DND-41 (cell line): ENCODE data around the gene PLCB3.

ENCODE experiments used
- ATAC-seq: fragments of 200-7000 bp; cut with Tn5 transposase; 3 replicates; pipeline ENCODE4 v1.9.1; 2021; ENCODE audit warnings: low read depth; ENCODE audit not compliant: insufficient read depth
- DNase-seq: peaks from one replicate; pipeline ENCODE4 v3.0.0-alpha.2; 2020
- H2AFZ ChIP-seq: 2 replicates; pipeline ENCODE4 v1.6.0; 2012; ENCODE audit warnings: low read depth, low read length
- H3K27ac ChIP-seq: 2 replicates; pipeline ENCODE4 v1.5.1; 2012; ENCODE audit warnings: low read length, inconsistent platforms
- H3K27me3 ChIP-seq: fragments of 200-600 bp; sonication (generic); 2 replicates; pipeline ENCODE4 v1.6.0; 2012; ENCODE audit warnings: low read length, mild to moderate bottlenecking, inconsistent platforms; ENCODE audit not compliant: insufficient read depth, poor library complexity
- H3K36me3 ChIP-seq: 2 replicates; pipeline ENCODE4 v1.5.1; 2012; ENCODE audit warnings: low read length, inconsistent platforms; ENCODE audit not compliant: insufficient read depth
- H3K4me1 ChIP-seq: 2 replicates; pipeline ENCODE4 v1.5.1; 2012; ENCODE audit warnings: mild to moderate bottlenecking, low read length; ENCODE audit not compliant: insufficient read depth
- H3K4me2 ChIP-seq: 2 replicates; pipeline ENCODE4 v1.6.0; 2012; ENCODE audit warnings: mild to moderate bottlenecking, moderate library complexity, low read length, inconsistent platforms; ENCODE audit not compliant: insufficient read depth
- H3K4me3 ChIP-seq, 2 experiments: fragments of 200-600 bp in 1 of 2; shearing (Covaris generic) in 1 of 2; 2 replicates each; pipeline ENCODE4 v1.5.1; 2012 to 2016; ENCODE audit warnings: inconsistent platforms in 2 of 2, low read length in 2 of 2, mild to moderate bottlenecking in 2 of 2, low read depth in 1 of 2, moderate library complexity in 1 of 2
- H3K79me2 ChIP-seq: 2 replicates; pipeline ENCODE4 v1.6.0; 2012; ENCODE audit warnings: low read length, inconsistent platforms; ENCODE audit not compliant: insufficient read depth
- H3K9ac ChIP-seq: 2 replicates; pipeline ENCODE4 v1.6.0; 2012; ENCODE audit warnings: low read depth, mild to moderate bottlenecking, inconsistent platforms, low read length, moderate library complexity
- H3K9me3 ChIP-seq: 2 replicates; pipeline ENCODE4 v1.5.1; 2012; ENCODE audit warnings: low read length, moderate library complexity, mild to moderate bottlenecking, inconsistent platforms; ENCODE audit not compliant: insufficient read depth, severe bottlenecking
- H4K20me1 ChIP-seq: 2 replicates; pipeline ENCODE4 v1.6.0; 2012; ENCODE audit warnings: low read length; ENCODE audit not compliant: insufficient read depth
- EZH2 ChIP-seq: IDR thresholded peaks from 3 replicates; pipeline ENCODE4 v1.6.1; 2012; ENCODE audit warnings: borderline replicate concordance, low read depth, mild to moderate bottlenecking, moderate library complexity, low read length, inconsistent platforms; ENCODE audit not compliant: severe bottlenecking
- TF ChIP-seq, protein P1 (sequence below): IDR thresholded peaks from 2 replicates; pipeline ENCODE4 v1.5.1; 2012; ENCODE audit warnings: borderline replicate concordance, low read length, moderate library complexity, mild to moderate bottlenecking; ENCODE audit not compliant: poor library complexity, severe bottlenecking; ENCODE audit errors: extremely low read depth

The PLCB3 gene

DNA sequence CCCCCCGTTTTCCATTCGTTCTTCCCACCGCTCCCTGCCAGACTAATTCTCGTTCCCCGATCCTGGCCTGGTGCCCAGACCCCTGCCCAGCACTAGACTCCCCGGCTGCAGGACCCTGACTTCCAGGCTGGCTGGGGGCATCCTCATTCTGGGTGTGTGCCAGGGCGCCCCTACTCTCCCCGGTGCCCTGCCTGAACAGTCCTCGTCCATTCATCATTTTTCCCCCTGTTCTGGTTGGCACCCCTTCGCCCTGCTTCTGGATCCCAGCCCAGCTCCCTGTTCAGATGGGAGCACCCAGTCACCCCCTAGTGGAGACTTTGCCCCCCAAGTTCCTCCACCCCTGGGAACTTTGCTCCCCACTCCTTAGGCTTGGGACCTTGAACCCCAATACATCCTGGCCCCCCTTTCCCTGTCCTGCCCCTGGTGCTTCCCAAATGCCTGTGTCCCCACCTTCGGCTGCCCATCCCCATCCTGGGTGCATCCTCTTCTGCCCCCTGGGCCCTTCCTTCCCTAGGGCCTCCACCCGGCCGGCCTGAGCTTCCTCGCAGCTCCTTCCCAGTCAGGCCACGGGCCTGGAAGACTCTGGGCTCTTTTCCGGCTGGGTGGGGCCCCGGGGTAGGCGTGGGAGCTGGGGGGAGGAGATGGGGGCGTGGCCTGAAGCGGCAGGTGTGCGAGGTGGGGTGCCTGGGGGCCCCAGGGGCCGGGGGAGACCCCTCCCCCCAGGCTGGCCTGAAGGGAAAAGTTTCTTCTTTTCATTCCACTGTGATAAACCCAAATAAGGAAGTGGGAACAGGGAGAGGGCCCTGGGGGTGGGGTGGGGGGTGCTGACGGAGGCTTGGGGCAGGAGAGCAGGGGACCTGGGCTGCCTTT is 908 bp downstream of the PLCB3 start:
- no peaks in the 10 kb centered on the region for H3K9me3 ChIP-seq
- peak overlapping the region; percentile 69 for H3K9ac ChIP-seq
- H3K4me3 ChIP-seq = peak overlapping the region; percentile 64 to 77; a peak in 3 of 4 replicates
- H3K79me2 ChIP-seq = peaks cover 7% of the 10 kb centered on the region; the same call in 1 of the 2 replicates
- TF ChIP-seq, protein P1, sequence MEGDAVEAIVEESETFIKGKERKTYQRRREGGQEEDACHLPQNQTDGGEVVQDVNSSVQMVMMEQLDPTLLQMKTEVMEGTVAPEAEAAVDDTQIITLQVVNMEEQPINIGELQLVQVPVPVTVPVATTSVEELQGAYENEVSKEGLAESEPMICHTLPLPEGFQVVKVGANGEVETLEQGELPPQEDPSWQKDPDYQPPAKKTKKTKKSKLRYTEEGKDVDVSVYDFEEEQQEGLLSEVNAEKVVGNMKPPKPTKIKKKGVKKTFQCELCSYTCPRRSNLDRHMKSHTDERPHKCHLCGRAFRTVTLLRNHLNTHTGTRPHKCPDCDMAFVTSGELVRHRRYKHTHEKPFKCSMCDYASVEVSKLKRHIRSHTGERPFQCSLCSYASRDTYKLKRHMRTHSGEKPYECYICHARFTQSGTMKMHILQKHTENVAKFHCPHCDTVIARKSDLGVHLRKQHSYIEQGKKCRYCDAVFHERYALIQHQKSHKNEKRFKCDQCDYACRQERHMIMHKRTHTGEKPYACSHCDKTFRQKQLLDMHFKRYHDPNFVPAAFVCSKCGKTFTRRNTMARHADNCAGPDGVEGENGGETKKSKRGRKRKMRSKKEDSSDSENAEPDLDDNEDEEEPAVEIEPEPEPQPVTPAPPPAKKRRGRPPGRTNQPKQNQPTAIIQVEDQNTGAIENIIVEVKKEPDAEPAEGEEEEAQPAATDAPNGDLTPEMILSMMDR = peak; percentile 52
- no peak for TF ChIP-seq EZH2
- no peak for DNase-seq
- no peak for ATAC-seq
- H2AFZ ChIP-seq = peak overlapping the region; percentile 97
- H3K27ac ChIP-seq = peak overlapping the region; percentile 65; the same call in 1 of the 2 replicates
- H3K27me3 ChIP-seq = no peaks in the 10 kb centered on the region
- H3K36me3 ChIP-seq = peaks cover 23% of the 10 kb centered on the region
- H3K4me2 ChIP-seq = peak overlapping the region; percentile 99
- peaks cover 7% of the 10 kb centered on the region; the same call in 1 of the 2 replicates for H4K20me1 ChIP-seq
- H3K4me1 ChIP-seq = peaks cover 27% of the 10 kb centered on the region

DNA sequence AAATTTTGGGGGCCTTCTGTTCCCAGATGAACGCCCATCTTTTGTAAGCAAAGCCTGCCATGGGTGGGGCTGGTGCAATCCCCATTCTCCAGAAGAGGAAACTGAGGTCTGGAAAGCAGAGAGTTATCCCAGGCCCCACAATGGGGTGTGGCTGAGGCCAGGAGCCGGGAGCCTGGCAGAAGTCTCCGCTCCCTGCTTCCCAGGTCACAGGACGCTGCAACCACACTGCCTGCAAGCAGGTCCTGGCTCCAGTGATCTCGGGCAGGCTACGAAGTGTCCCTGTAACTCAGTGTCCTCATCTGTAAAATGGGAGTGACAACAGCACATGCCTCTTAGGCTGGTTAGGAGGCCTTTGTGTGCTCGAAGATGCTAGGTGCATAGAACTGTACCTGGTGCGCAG is 1.7 kb downstream of the PLCB3 start:
- H3K4me2 ChIP-seq = peak overlapping the region; percentile 99; the same call in 1 of the 2 replicates
- H3K4me1 ChIP-seq = peaks cover 26% of the 10 kb centered on the region
- no peak overlapping the region for H3K27ac ChIP-seq
- peak overlapping the region; percentile 69; the same call in 1 of the 2 replicates for H3K9ac ChIP-seq
- peaks cover 23% of the 10 kb centered on the region for H3K36me3 ChIP-seq
- H3K4me3 ChIP-seq = no peak overlapping the region
- no peaks in the 10 kb centered on the region for H3K9me3 ChIP-seq
- no peaks in the 10 kb centered on the region for H3K27me3 ChIP-seq
- no peak for ATAC-seq
- DNase-seq = no peak
- no peak overlapping the region for H2AFZ ChIP-seq
- peaks cover 7% of the 10 kb centered on the region; the same call in 1 of the 2 replicates for H3K79me2 ChIP-seq
- TF ChIP-seq EZH2 = no peak
- TF ChIP-seq, protein P1 = no peak
- peaks cover 7% of the 10 kb centered on the region; the same call in 1 of the 2 replicates for H4K20me1 ChIP-seq

DNA sequence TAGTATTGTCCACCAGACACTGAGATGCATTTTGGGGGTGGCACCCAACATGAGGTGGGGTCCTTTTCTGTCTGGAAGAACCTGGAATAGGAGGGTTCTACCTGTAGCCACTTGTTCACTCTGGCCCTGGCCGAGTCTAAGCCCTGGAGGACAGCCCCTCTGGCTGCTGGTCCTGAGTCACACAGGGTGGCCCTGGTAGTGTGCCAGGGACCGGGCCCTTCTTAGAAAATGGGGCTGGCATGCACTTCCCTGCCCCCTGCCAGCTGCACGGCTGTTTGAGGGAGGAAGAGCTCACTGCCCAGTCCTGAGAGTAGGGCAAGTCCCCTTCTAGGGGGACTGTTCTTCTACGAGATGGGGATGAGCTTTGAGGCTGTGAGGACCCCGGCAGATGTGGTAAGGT is 2.2 kb downstream of the PLCB3 start:
- no peaks in the 10 kb centered on the region for H3K9me3 ChIP-seq
- H3K4me2 ChIP-seq = peak overlapping the region; percentile 99; the same call in 1 of the 2 replicates
- peaks cover 7% of the 10 kb centered on the region; the same call in 1 of the 2 replicates for H3K79me2 ChIP-seq
- H4K20me1 ChIP-seq = peaks cover 7% of the 10 kb centered on the region; the same call in 1 of the 2 replicates
- no peak for TF ChIP-seq EZH2
- TF ChIP-seq, protein P1 = no peak
- H3K27ac ChIP-seq = no peak overlapping the region
- H3K27me3 ChIP-seq = no peaks in the 10 kb centered on the region
- no peak overlapping the region for H2AFZ ChIP-seq
- H3K4me1 ChIP-seq = peaks cover 26% of the 10 kb centered on the region
- ATAC-seq = no peak
- H3K9ac ChIP-seq = no peak overlapping the region; the same call in 1 of the 2 replicates
- no peak for DNase-seq
- H3K36me3 ChIP-seq = peaks cover 25% of the 10 kb centered on the region
- H3K4me3 ChIP-seq = no peak overlapping the region
